Fibroblast of skin of right biceps (primary cell): ENCODE results near the gene SNX5.
A peak's percentile ranks its signal among the peaks of the same experiment; 100 is the strongest.
"Not testable (repeated sequence)": the region's sequence is repeated elsewhere in the genome, so short reads cannot be mapped to it uniquely, and the experiment has no call there.

ENCODE experiments used
- DNase-seq: peaks from one replicate; pipeline ENCODE4 v3.0.0-alpha.2; 2013

The SNX5 gene

DNA sequence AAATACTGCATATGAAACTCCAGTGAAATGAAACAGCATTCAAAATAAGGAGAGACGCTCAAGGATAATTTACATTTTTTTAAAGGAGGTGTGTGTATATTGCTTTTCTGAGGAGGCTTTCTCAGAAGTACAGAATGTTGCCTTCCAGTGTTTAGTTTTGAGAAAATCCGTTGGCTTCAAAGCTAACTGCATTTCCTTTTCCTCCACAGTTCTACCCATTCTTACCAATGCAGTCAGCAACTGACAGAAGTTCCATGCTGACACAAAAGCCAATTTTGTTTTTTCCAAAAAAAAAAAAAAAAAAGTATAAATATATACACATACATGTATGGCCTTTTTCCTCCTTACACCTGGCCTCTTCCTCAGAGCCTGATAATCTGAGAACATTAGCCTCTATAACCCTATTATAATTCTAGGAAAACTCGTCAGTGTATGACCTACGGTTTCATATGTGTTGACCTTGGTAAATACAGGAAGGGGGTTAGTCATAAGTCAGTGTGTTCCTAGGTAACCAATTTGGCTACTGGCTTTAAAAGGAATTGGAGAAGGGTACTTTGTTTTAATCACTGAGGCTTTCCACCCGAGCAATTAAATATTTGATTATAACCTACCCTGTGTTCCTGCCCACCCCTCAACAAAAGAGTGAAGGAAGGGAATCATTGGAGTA is 24.4 kb upstream of the SNX5 start:
- DNase-seq: no peak

DNA sequence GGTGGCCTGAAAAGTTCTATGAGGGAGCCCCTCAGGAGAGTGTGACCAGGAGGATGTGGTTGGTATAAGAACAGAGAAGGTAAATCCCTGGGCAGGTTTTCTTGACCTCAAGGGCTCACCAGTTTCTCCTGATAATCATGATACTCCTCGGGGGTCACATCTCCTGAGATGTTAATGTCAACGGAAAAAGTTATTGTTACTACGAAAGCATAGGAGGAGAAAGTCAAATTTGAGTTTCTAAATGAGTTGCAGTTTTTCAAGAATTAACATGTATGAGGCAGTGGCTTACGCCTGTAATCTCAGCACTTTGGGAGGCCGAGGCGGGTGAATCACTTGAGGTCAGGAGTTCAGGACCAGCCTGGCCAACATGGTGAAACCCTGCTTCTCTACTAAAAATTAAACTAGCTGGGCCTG is 23.6 kb upstream of the SNX5 start:
- no peak for DNase-seq

DNA sequence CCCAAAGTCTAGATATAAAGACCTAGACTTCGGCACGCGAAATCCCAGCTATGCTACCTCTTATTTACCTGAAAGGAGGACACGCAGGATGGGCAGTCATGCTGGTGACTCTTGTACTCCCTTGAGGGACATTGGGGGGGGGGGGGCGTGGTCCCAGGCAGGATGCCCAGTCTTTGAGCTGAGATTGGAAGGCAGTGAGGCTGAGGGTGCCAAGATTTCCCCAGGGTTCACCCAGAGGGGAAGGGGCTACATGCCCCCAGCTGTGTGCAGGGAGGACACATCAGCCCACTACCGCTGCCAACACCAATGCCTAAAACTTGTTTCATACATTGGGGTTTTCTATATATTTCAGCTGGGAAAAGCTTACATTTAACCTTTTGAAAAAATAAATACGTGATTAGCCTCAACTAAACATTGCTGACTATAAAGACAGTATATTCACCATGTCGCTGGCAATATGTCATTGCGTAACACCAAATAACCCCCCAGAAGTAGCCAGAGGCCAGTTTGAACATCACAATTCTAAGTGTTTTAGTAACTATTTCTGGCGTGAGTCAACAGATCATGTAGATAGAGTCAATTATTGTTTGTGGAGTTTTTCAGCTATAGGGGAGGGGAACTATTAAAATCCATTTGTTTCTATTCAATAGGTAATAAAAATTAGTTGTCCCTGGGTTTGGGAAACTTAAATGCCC is 21.8 kb upstream of the SNX5 start:
- DNase-seq: no peak

DNA sequence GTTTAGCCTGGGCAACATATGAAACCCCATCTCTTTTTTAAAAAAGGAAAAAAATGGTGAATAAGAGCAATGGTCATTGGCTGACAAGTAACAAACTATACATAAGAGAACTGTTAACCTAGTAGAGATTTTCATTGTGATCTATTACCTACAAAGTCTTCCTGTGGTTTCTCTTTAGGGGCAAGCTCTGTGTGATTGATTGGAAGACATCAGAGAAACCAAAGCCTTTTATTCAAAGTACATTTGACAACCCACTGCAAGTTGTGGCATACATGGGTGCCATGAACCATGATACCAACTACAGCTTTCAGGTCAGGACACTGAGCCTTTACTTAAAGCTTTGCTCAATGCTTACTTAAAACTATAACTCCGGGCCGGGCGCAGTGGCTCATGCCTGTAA is 19.4 kb upstream of the SNX5 start:
- no peak for DNase-seq

DNA sequence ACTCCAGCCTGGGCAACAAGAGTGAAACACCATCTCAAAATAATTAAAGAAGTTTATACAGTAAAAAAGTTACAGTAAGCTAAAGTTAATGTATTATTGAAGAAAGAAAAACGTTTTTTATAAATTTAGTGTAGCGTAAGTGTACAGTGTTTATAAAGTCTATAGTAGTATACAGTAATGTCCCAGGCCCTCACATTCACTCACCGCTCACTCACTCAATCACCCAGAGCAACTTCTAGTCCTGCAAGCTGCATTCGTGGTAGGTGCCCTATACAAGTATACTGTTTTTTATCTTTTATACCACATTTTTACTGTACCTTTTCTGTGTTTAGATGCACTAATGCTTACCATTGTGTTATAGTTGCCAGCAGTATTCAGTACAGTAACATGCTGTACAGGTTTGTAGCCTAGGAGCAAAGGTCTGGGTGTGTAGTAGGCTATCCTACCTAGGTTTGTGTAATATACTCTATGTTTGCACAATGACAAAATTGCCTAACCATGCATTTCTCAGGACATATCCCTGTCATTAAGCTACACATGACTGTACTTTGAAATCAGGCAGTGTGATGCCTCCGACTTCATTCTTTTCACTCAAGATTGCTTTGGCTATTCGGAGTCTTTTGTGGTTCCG is 16.9 kb upstream of the SNX5 start:
- no peak for DNase-seq

DNA sequence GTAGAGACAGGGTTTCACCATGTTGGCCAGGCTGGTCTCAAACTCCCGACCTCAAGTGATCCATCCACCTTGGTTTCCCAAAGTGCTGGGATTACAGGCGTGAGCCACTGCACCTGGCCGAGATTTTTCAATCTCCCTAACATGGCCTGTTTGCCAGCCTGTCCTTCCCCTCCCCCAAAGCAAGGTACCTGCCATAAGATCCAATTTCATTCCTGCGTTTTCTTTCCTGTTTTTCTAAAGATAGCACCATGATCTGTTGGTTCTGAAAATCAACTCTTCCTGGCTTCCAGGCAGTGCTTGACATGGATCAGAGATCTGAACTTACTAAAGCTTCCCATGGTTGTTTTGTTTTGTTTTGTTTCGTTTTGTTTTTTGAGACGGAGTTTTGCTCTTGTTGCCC is 7.7 kb upstream of the SNX5 start:
- DNase-seq: no peak

DNA sequence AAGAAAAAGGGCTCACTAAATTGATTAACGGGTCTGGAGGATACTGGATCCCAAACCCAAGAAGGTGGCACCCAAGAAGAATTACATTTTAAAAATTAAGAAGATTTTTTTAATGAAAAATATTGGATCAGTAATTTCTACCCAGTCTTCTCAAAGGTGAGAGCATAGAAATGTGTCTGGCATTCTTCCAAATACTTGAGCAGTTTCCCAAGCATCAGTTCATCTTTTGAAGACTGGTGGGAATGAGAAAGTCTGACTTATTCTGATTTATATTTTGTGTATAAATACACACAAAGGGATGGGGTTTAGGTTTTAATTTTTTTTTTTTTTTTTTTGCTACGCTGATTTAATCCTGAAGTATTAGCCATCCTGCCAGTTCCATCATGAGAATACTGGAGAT is 3.5 kb upstream of the SNX5 start:
- no peak for DNase-seq

DNA sequence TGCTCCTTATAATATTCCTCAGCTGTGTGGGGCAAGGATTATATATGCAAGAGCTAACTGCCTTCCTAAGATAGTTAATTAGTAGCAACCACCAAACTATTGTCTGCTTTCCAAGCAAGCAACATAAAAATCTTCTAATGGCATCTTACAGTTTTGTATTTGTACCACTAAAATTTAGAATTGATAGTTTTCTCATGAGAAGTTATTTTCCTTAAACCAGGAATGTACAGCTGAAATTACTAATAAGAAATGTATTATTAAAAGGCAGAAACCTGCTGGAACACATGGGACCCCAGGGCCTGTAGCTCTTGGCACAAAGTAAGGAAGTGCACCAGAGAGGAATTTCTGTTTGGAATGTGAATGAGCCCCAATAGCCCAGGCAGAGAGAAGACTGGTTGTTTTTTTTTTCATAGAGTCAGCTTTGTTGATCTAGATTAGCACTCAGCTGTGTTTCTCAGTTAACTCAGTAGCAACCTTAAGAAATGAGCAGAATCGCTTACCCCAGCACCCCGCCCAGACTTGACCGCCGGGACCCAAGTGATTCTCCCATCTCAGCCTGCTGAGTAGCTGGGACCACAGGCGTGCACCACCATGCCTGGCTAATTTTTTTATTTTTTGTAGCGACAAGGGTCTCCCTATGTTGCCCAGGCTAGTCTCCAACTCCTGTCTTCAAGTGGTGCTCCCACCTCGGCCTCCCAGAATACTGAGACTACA is 2.9 kb upstream of the SNX5 start:
- DNase-seq: peak; percentile 82

DNA sequence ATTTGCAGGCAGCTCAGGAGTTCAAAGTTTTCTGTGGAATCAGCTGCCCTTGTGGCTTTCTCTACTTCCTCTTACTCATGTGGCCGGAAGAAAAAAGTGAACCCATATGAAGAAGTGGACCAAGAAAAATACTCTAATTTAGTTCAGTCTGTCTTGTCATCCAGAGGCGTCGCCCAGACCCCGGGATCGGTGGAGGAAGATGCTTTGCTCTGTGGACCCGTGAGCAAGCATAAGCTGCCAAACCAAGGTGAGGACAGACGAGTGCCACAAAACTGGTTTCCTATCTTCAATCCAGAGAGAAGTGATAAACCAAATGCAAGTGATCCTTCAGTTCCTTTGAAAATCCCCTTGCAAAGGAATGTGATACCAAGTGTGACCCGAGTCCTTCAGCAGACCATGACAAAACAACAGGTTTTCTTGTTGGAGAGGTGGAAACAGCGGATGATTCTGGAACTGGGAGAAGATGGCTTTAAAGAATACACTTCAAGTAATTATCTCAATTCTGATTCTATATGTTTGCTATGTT is 1.4 kb upstream of the SNX5 start:
- DNase-seq: peak; percentile 70

DNA sequence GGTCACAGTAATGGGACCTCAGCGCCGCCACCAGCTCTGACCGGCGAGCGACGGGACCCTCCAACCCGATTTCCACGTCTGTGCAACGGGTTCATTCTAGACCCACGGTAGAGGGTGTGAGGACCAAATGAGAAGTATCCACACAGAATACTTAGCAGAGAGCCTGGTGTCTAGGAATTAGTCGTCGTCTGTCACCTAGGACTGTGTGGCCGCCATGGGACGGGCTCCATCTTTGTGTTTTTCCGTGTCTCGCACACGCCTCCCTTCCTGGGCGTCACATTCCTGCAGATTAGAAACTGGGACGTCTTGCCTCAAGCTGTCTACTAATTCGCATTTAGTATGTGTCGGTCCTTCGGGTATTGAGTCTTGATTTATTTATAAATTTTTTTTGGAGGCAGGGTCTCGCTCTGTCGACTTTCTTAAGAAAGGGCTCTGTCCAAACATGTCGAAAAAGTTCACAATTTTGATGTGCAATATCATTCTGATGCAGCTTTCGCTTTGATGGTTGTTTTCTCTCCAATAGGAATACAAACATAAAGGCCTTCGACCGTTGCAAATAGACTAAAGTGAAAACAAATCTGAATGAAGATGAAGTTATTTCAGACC is 787 bp upstream of the SNX5 start:
- DNase-seq: peak; percentile 61

DNA sequence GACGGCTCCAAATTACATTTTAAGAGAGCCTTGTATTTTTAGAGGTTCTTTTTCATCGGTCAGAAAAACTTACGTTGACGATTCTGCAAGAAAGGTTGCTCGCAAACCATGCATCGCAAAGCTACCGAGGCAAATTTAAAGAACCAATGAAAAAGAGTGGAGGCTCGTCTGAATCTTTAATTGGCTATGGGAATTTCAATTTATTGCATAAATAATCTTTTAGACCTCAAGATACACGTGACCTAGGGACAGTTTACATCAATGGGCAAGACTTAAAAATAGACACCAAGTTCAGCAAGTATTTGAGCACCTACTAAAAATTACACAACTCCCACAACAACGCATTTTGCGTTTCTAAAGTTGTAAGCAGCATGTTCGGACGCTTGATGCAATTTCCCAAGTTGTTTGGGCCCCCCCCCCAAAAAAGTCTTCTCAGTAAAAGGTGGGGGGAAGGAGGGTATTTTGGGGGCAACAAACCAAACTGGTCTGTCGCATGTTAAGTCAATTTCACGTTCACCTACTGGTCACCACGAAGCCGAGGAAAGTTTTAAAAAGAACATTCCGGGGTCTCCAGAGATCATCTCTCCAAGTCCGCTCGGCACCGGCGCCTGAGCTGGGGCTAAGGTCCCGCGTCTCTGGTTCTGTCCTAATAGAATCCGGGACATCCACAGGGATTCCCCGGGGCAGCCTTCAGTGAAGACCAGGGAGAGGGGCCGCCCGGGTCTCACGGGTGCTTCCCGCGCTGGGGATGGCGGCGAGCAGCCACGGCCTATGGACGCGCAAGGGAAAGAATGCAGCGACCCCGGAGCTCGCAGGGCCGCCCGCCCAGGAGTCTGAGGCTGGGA is 851 bp downstream of the SNX5 start:
- peak; percentile 47 for DNase-seq

DNA sequence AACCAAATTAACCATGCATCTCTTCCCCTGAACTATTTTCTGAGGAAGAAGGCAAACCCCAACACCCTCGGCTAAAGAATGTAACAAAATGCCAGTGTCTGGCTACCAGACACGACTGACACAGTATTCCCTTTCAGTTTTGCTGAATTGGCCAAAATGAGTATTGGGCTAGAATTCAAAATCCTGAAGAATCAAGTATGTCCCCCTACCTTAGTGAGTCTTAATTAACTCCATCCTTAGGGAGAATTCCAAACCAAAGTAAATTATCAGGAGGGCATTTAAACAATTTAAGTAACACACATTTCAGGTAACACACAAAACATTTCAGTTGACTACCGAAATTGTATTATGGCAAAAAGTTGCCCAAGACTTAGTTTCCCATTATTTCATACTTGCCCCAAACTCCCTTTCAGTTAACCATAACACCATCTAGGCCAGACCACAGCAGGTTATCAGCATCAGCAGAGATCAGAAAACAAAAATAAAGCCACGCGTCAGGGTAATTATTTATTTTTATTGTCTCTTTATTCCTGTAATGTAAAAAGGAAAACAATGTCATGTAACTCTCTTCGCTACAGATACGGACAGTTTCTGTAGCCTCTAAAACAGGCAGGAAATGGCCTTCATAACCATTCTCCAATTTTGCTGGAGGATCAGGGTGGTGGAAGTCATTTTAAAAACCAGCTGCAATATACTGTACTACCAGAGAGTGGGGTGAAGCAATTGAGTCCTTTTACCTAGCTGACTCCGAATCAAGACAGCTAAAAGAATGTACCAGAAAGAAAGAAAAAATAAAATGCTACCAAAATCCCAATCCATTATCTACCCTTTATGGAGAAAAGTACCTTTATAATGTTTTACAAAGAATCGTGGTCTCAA is 1.9 kb downstream of the SNX5 start:
- DNase-seq: peak; percentile 51

DNA sequence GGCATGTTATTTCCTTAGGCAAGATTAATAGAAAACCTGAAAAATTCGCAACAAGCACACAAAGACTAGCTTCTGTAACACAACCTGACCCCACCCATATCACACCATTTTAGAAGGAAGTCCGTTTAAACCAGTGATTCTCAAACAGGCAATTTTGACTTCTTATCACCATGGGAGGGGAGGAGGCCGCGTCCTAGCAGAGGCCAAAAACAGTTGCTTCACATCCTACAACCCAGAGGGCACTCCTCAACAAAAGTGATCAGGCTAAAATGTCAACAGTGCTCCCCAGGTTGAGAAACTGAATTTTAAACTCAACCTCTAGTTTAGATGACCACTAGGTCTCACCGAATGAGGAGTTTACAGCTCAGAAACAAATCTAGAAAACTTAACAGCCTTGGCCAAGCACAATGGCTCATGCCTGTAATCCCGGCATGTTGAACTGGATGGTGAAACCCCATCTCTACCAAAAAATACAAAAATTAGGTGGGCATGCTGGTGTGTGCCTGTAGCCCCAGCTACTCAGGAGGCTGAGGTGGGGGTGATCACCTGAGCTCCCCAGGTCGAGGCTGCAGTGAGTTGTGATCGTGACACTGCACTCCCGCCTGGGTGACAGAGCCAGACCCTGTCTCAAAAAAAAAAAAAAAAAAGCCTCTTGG is 3.4 kb downstream of the SNX5 start:
- no peak for DNase-seq

DNA sequence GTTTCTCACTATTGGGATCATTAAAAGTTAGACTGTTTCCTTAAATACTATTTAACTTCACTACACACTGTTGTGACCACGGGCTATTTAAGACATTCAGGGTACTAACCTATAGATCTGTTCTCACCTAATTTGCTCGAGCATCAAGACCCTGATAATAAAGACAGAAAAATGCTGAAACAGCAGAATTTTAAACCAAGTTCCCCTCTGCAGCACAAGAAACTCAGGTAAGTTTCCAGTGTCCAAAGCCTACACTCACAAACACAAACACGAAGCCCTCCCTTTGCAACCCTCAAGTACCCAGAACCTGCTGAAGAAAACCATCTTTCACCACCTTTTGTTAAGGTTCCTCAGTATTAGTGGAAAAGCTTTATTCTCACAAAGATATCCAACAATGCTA is 4.0 kb downstream of the SNX5 start:
- DNase-seq: no peak

DNA sequence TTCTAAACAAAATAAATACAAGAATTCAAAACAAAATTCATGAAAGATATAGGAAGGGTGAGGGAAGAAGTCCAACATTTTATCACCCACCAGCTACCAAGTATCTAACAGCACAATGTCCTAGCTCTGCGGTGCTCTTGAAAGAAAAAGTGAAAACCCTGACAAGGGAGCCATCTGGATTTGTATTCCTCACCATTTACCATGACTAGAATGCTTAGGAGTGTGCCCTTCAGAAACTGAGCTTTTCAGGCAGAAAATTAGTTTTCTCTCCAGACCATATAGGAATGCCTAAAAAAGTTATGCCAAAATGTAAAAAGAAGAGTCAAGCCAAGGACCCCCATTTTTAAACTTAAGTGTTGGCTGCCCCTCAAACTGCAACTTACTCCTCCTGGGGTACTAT is 4.5 kb downstream of the SNX5 start:
- no peak for DNase-seq

DNA sequence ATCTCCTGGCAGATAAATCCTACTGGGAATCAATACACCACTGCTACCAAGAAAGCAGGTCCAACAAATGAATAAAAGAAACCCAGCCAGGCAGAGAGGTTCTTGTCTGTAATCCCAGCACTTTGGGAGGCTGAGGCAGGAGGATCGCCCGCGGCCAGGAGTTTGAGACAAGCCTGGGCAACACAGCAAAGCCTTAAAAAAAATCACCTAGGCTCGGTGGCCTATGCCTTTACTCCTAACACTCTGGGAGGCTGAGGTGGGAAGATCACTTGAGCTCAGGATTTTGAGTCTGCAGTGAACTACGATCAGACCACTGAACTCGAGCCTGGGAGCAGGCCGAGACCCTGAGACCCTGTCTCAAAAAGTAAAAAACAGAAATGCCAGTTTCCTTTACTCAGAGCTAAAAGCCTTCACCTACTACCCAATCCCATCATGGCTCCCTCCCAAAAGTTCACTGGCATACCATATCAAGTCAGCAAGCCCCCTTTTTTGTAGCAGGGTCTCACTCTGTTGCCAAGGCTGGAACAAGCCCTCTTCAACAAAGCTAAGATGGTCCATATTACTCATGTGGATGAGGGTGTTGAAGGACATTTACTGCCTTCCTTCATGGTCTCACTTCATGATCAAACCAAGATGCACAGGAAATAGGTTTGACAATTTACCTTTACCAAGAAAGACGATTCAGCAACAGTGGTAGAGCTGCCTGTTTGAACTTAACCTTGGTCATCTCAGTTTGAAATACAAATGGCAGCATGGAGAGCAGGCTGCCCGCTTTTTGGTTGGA is 5.3 kb downstream of the SNX5 start:
- no peak for DNase-seq

DNA sequence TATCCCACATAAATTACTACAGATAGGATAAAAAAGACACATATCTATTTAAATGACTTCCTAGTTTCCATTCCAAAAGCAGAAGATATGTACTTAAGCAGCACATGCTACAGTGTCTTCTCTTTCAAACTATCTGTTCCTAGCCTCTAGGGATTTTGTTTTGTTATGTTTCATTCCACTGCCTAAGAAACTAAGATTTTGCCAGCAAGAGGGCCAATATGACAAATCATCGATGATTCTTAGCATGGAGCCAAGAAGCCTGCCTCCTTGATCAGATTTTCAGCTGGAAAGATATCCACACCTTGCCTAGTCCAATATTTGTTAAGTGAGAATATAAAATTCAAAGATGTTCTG is 7.0 kb downstream of the SNX5 start:
- no peak for DNase-seq

DNA sequence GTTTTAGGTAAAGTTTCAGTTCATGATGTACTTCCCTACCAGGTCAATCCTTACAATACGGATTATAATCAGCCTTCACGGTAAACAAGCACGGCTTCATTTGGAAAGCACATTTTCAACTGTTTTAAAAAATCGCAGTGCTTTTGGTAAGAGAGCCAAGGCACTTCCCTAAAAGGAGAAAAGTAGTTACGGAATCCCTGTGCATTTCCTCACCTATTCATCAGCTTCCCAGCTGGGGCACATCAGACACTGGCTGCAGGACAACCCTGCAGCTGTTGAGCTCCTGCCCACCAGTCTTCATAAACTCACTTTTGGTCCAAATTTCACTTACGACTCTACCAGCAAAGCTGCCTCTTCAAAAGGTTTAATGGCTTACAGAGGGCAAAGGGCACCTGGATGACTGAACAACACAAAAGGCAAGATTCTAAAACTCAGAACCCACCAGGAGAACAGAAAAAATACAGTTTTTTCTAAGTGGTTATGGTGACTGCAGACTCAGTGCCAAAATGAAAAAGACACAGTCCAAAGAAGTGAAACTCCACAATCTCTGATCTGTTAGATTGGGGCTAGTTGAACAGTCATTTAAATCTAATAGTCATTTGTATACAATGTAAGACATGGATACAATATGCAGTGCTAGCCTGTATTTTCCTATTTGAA is 7.5 kb downstream of the SNX5 start:
- DNase-seq: no peak

DNA sequence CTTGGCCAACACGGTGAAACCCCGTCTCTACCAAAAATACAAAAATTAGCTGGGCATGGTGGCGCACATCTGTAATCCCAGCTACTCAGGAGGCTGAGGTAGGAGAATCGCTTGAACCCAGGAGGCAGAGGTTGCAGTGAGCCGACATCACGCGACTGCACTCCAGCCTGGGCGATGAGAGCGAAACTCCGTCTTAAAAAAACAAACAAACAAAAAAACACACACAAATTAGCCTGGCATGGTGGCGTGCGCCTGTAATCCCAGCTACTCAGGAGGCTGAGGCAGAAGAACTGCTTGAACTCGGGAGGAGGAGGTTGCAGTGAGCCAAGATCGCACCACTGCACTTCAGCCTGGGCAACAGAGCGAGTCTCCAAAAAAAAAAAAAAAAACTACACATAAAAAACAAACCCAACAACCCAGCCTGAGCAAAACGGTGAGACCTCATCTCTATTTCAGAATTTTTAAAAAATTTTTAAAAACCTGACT is 8.2 kb downstream of the SNX5 start:
- DNase-seq: not testable (repeated sequence)
